Tibial nerve (tissue), 4 donors: ENCODE data around the gene SLC4A3.

Source experiments
- EP300 ChIP-seq, 2 donors: sonication (generic); formaldehyde crosslinking; IDR thresholded peaks; one replicate each; pipeline ENCODE4 v1.6.1; 2017; ENCODE audit warnings: antibody characterized with exemption in 2 of 2, mild to moderate bottlenecking in 1 of 2
- POLR2A ChIP-seq, 2 donors: fragments of 450-650 bp; IDR thresholded peaks; one replicate each; pipeline ENCODE4 v1.6.1; 2017; ENCODE audit warnings: antibody characterized with exemption in 2 of 2, mild to moderate bottlenecking in 2 of 2, moderate library complexity in 2 of 2
- TF ChIP-seq, protein P1 (sequence below), 5 experiments: fragments of 200-600 bp in 3 of 5; fragments of 450-650 bp in 2 of 5; sonication (generic) in 3 of 5; IDR thresholded peaks; one replicate each; pipeline ENCODE4 v1.5.1; 2016 to 2019; ENCODE audit warnings: antibody characterized with exemption in 5 of 5, mild to moderate bottlenecking in 3 of 5, moderate library complexity in 2 of 5

DNA sequence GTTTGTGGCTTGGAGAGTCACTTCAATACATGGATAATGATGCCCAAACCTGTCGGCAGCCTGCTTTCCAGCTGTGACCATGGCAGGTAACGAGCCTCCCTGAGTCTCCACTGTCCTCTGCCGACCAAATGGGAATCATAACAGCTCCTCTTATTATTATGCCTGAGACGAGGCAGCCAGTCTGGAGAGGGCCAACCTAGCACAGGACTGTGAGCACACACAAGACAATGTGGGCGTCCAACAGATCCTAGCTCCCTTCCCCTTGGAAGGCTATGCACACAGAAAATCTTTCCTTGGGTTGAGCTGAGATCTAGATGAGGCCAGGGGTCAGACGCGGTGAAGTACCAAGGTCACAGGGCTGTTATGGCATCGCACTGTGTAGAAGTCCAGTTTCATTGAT is 890 bp upstream of the SLC4A3 start:
- TF ChIP-seq, protein P1, sequence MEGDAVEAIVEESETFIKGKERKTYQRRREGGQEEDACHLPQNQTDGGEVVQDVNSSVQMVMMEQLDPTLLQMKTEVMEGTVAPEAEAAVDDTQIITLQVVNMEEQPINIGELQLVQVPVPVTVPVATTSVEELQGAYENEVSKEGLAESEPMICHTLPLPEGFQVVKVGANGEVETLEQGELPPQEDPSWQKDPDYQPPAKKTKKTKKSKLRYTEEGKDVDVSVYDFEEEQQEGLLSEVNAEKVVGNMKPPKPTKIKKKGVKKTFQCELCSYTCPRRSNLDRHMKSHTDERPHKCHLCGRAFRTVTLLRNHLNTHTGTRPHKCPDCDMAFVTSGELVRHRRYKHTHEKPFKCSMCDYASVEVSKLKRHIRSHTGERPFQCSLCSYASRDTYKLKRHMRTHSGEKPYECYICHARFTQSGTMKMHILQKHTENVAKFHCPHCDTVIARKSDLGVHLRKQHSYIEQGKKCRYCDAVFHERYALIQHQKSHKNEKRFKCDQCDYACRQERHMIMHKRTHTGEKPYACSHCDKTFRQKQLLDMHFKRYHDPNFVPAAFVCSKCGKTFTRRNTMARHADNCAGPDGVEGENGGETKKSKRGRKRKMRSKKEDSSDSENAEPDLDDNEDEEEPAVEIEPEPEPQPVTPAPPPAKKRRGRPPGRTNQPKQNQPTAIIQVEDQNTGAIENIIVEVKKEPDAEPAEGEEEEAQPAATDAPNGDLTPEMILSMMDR (IDR thresholded peaks at IDR 0.05): no peak
- TF ChIP-seq POLR2A (IDR thresholded peaks at IDR 0.05) (no peak), EP300 (IDR thresholded peaks at IDR 0.05) (no peak)
